AG10803 (cell line): Measurements from ENCODE around the gene RAB11FIP3.
"Not testable (repeated sequence)": the region's sequence is repeated elsewhere in the genome, so short reads cannot be mapped to it uniquely, and the experiment has no call there.

Experiments used
- DNase-seq: peaks from one replicate; pipeline ENCODE4 v3.0.0; 2010; ENCODE audit warnings: low read depth
- H3K4me3 ChIP-seq: 2 replicates; pipeline ENCODE4 v1.5.1; 2011; ENCODE audit warnings: mild to moderate bottlenecking, low read length, control low read depth
- TF ChIP-seq, protein P1 (sequence below): conservative IDR thresholded peaks from 2 replicates; pipeline ENCODE4 v1.5.1; 2011; ENCODE audit warnings: mild to moderate bottlenecking, low read length, control low read depth, inconsistent platforms

The RAB11FIP3 gene

DNA sequence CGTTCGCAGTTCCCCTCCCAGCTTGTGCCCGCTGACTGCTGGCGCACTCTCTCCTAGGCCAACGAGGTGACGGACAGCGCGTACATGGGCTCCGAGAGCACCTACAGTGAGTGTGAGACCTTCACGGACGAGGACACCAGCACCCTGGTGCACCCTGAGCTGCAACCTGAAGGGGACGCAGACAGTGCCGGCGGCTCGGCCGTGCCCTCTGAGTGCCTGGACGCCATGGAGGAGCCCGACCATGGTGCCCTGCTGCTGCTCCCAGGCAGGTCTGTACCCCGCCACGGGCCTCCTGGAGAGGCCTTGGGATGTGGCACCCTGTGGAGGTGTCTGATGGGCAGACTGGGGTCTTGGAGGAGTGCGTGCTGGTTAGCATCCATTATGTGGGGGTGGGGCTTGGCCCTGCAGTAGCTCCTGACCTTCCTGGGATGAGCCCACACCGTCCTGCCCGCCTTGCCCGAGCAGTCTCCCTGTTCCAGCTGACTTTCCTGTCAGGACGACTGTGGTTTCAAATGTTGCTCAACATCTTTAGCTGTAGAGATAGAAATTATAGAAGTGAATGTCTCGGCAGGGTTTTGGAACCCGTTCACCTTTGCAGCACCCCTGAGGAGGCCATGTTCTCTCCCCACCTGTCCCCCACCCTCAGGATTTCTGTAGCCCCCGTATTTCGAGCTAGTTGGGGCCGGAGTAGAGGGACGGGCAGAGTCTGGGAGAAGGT lies 57.2 kb downstream of the RAB11FIP3 start:
- no peak overlapping the region for H3K4me3 ChIP-seq
- no peak for DNase-seq
- TF ChIP-seq, protein P1, sequence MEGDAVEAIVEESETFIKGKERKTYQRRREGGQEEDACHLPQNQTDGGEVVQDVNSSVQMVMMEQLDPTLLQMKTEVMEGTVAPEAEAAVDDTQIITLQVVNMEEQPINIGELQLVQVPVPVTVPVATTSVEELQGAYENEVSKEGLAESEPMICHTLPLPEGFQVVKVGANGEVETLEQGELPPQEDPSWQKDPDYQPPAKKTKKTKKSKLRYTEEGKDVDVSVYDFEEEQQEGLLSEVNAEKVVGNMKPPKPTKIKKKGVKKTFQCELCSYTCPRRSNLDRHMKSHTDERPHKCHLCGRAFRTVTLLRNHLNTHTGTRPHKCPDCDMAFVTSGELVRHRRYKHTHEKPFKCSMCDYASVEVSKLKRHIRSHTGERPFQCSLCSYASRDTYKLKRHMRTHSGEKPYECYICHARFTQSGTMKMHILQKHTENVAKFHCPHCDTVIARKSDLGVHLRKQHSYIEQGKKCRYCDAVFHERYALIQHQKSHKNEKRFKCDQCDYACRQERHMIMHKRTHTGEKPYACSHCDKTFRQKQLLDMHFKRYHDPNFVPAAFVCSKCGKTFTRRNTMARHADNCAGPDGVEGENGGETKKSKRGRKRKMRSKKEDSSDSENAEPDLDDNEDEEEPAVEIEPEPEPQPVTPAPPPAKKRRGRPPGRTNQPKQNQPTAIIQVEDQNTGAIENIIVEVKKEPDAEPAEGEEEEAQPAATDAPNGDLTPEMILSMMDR: no peak

DNA sequence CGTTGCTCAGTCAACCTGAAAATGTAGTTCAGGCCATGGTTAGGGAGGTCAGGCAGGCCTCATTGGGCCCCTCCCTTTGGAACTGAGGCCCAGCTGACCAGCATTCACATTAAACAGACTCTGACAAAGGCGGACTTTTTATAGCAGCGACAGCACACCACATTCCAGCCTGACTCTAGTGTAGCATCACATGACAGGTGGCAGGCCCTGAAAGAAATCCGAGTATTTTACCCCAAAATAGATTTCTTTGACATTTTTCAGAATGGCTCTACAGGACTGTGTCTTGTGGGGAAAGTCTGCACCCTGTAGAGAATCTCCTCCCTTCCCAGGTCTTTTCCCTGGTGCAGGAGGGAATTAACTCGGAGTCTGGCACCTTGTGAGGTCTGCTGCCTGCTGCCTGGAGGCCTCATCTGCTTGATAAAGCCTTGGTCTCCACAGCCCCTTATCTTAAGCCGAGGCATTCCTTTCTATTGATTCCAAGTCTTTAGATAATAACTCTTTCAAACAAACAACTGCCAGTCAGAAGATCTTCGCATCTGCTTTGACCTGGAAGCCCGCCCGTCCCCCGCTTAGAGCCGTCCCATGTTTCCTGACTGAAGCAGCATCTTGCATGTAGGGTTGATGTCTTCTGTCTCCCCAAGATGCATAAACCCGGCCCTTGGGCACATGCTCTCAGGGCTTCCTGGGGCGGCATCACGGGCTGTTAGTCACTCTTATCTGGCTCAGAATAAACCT lies 58.1 kb downstream of the RAB11FIP3 start:
- TF ChIP-seq, protein P1: no peak
- DNase-seq: no peak

GRCh38 chr16:489606-490005 lies 64.2 kb downstream of the RAB11FIP3 start:
- no peak overlapping the region for H3K4me3 ChIP-seq
- no peak for DNase-seq
- TF ChIP-seq, protein P1: no peak

More for the DNA sequence above, 58.1 kb downstream of the RAB11FIP3 start:
- no peak overlapping the region for H3K4me3 ChIP-seq

GRCh38 chr16:490768-491167 lies 65.3 kb downstream of the RAB11FIP3 start:
- no peak for DNase-seq
- no peak overlapping the region for H3K4me3 ChIP-seq
- TF ChIP-seq, protein P1: no peak

GRCh38 chr16:491220-491919 lies 65.9 kb downstream of the RAB11FIP3 start:
- TF ChIP-seq, protein P1: no peak
- DNase-seq: no peak
- no peak overlapping the region for H3K4me3 ChIP-seq

- DNase-seq: no peak
- no peak overlapping the region for H3K4me3 ChIP-seq
- TF ChIP-seq, protein P1: no peak
These were observed 66.9 kb downstream of the RAB11FIP3 start for GRCh38 chr16:492211-492875.

DNA sequence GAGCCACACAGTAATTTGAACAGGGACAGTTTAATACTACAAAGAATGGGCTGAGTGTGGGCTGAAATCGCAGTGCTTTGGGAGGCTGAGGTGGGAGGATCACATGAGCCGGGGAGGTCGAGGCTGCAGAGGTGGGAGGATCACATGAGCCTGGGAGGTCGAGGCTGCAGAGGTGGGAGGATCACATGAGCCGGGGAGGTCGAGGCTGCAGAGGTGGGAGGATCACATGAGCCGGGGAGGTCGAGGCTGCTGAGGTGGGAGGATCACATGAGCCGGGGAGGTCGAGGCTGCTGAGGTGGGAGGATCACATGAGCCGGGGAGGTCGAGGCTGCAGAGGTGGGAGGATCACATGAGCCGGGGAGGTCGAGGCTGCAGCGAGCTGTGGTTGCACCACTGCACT lies 69.2 kb downstream of the RAB11FIP3 start:
- not testable (repeated sequence) for DNase-seq

More for the DNA sequence above, 69.2 kb downstream of the RAB11FIP3 start:
- H3K4me3 ChIP-seq: not testable (repeated sequence)
